GM10266 (cell line): ENCODE results near the gene ORAI3.
A peak's percentile ranks its signal among the peaks of the same experiment; 100 is the strongest.

Source experiments
- DNase-seq: peaks from one replicate; pipeline ENCODE4 v3.0.0; 2012; ENCODE audit errors: extremely low spot score
- CTCF ChIP-seq: IDR thresholded peaks from 2 replicates; pipeline ENCODE4 v1.5.1; 2012; ENCODE audit warnings: mild to moderate bottlenecking, low read depth; ENCODE audit not compliant: control insufficient read depth, insufficient read depth; ENCODE audit errors: missing control alignments

The ORAI3 gene

GRCh38 chr16:30948667-30949649 lies at the start of gene ORAI3:
Gene ORAI3 (plus strand): TSS chr16:30949068. CDS start chr16:30949290, 222 bp downstream.
- peak; percentile 92 for DNase-seq
- TF ChIP-seq CTCF = no peak

- TF ChIP-seq CTCF = no peak
- DNase-seq = no peak
Observed at GRCh38 chr16:30899794-30900193, 49.1 kb upstream of the ORAI3 start.

DNA sequence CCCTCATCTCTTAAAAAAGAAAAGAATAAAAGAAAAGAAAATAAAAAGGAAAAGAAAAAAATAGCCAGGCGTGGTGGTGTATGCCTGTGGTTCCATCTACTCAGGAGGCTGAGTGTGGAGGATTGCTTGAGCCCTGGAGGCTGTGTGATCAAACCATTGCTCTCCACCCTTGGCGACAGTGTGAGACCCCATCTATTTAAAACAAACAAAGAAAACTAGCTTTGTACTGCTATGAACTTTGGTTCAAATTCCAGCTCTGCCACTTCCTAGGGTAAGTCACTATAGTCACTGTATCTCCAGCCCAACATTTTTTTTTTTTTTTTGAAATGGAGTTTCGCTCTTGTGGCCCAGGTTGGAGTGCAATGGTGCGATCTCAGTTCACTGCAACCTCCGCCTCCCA lies 48.3 kb upstream of the ORAI3 start:
- DNase-seq = no peak
- TF ChIP-seq CTCF = no peak

DNA sequence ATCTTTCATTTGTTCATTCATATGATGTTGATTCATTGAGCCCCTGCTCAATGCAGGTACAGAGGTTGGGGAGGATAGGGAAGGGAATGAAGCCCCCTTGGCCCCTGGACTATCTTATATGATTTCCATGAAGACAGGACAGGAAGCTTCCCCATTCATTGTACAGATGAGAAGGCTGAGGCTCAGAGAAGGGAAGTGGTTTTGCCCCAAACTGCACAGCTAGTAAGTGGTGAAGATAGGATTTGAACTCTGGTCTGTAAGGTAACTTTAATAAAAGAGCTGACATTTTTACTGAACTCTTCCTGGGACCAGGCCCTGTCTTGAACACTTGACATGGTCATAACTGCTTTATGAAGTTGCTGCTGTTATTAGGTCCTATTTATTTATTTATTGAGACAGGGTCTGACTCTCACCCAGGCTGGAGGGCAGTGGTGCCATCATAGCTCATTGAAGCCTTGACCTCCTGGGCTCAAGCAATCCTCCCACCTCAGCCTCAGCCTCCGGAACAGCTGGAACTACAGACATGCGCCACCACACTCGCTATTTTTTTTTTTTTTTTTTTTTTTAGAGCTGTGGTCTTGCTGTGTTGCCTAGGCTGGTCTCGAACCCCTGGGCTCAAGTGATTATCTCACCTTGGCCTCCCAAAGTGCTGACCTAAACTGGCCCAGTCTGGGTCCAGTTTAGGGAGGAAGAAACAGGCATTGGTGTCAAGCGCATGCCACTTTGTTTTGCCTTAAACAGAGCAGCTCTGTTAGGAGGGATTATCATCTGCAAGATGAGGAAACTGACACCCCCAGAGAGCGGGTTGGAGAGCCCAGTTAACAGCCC lies 47.5 kb upstream of the ORAI3 start:
- TF ChIP-seq CTCF = no peak
- DNase-seq = no peak

- DNase-seq = peak; percentile 92
- peak; percentile 80 for TF ChIP-seq CTCF
Observed at GRCh38 chr16:30902029-30902972, 46.6 kb upstream of the ORAI3 start.

DNA sequence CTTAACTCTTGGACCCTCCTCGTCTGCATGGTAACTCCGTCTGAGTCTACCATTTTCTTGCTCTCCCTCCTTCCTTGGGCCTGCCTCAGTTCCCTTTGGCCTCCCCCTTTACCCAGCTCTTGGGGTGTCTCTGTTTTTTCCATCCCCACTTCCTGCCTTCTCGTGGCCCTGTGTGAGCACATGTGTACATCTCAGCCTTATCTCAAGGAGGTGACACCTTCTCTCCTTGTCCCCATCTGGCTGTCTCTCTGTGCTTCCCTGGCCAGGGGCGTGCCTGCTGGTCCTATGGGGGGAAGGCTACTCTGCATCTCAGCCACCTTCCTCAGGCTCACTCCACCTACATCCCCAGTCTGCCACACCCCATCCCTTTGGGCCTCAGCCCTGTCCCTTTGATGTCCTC lies 45.9 kb upstream of the ORAI3 start:
- no peak for TF ChIP-seq CTCF
- no peak for DNase-seq
